Pancreas (tissue), 10 donors: ENCODE data around the gene OTUD3. TPM values are rescaled to one million over a fixed set of nuclear protein-coding genes. Genes with fewer than 3 reads are reported as not detected.

Experiments
- ATAC-seq, 4 donors: fragments of 200-7000 bp; cut with Tn5 transposase; one replicate each; pipeline versions ENCODE4 v1.8.0 to v1.9.1; 2020; ENCODE audit warnings: mild to moderate bottlenecking in 4 of 4, moderate library complexity in 4 of 4
- DNase-seq, 6 donors: peaks; one replicate each; pipeline ENCODE4 v3.0.0-alpha.2; 2020
- FAIRE-seq: peaks from 2 replicates; lab custom pipeline; 2012; peaks lifted over from hg19 to GRCh38; lab: Jason Lieb, UNC
- H3K27ac ChIP-seq, 4 donors: fragments of 200-600 bp; sonication (generic); 1 replicate in 3 of 4; 2 replicates in 1 of 4; pipeline versions ENCODE4 v1.5.0 to v1.8.0; 2020
- H3K27me3 ChIP-seq, 4 donors: fragments of 200-600 bp; one replicate each; pipeline ENCODE4 v1.8.0; 2021
- H3K36me3 ChIP-seq, 3 donors: fragments of 200-600 bp; sonication (generic) in 1 of 3; one replicate each; pipeline versions ENCODE4 v1.5.0 to v1.8.0; 2020 to 2021
- H3K4me1 ChIP-seq, 3 donors: fragments of 200-600 bp; one replicate each; pipeline ENCODE4 v1.8.0; 2021
- H3K4me3 ChIP-seq, 4 donors: fragments of 200-600 bp; sonication (generic) in 2 of 4; one replicate each; pipeline versions ENCODE4 v1.5.0 to v1.8.0; 2020 to 2021
- H3K9me3 ChIP-seq, 4 donors: fragments of 200-600 bp; one replicate each; pipeline ENCODE4 v1.8.0; 2021
- CTCF ChIP-seq, 4 donors: fragments of 200-600 bp; sonication (generic) in 3 of 4; IDR thresholded peaks; one replicate each; pipeline versions ENCODE4 v1.5.0 to v1.8.0; 2021; ENCODE audit warnings: antibody characterized with exemption in 4 of 4
- WGBS, 2 donors: extraction: QIAGEN DNeasy Blood & Tissue Kit; methylation state at CpG; one replicate each; pipeline ENCODE4 v1.1.7; 2013; 5-methylcytosine and 5-hydroxymethylcytosine counted together
- intact Hi-C, 3 donors: fragments of 100-400 bp; cut with DNase I; formaldehyde crosslinking; loops; one replicate each; pipeline versions ENCODE4 v1.11.1 to v1.14.2; 2022
- polyA plus RNA-seq, 2 donors: library from polyadenylated mRNA; stranded (reverse); fragments of 200-250 nt; gene quantifications; one replicate each; pipeline ENCODE4 v1.2.3, GENCODE V29; 2013
- total RNA-seq, 6 donors: library from RNA; stranded (reverse); fragmentation: NEBNext Ultra II Directional in 4 of 6; extraction: Animal tissue kit (Norgen Biotek cat#: 25700) in 4 of 6; gene quantifications; one replicate each; pipeline versions ENCODE4 v1.2.1 to v1.2.4, GENCODE V29; 2021 to 2023
- donor health status: healthy with polysubstance abuse.
- donor health status: DM: no; HTN: no; CAD: no; lungs with moderate emphysema.
- donor health status: DM: no; HTN: no; CAD: no.
- donor health status: control.
- donor health status: control.
- donor health status: Bipolar disorder and iron deficiency.
- donor health status: DM: yes; HTN: yes; CAD: no.
- donor health status: DM: no; HTN: no; CAD: no.
- donor health status: DM: no; HTN: no; CAD: no.
- donor health status: DM: yes; HTN: yes; CAD: no.

The OTUD3 gene
- total and polyA plus RNA-seq, 8 donors: 2.0 to 4.1 (median 3.2) TPM

GRCh38 chr1:19942088-19942487 lies 59.9 kb downstream of the OTUD3 start:
- TF ChIP-seq CTCF (IDR thresholded peaks at IDR 0.05): no peak
- FAIRE-seq (no peak), DNase-seq (no peak), ATAC-seq (no peak)
- Histone ChIP-seq H3K36me3 (no peaks in the 10 kb centered on the region), H3K4me3 (no peak overlapping the region), H3K4me1 (no peaks in the 10 kb centered on the region), H3K9me3 (no peaks in the 10 kb centered on the region), H3K27me3 (no peaks in the 10 kb centered on the region), H3K27ac (no peak overlapping the region)
- 67 to 77% methylated on average over 3 of the region's 3 CpGs for WGBS, 2 donors
- intact Hi-C loops: no loop called here

GRCh38 chr1:19942657-19943056 lies 60.5 kb downstream of the OTUD3 start:
- H3K9me3 ChIP-seq: no peaks in the 10 kb centered on the region
- WGBS, 2 donors: 95 to 100% methylated on average over 2 of the region's 2 CpGs
- ATAC-seq: no peak
- H3K4me1 ChIP-seq: no peaks in the 10 kb centered on the region
- intact Hi-C loops: no loop called here
- no peaks in the 10 kb centered on the region for H3K36me3 ChIP-seq
- no peak overlapping the region for H3K4me3 ChIP-seq
- H3K27ac ChIP-seq: no peak overlapping the region
- H3K27me3 ChIP-seq: no peaks in the 10 kb centered on the region
- TF ChIP-seq CTCF (IDR thresholded peaks at IDR 0.05): no peak
- no peak for FAIRE-seq
- DNase-seq: no peak

- no peak overlapping the region for H3K4me3 ChIP-seq
- no peak overlapping the region for H3K27ac ChIP-seq
- H3K36me3 ChIP-seq: no peaks in the 10 kb centered on the region
- FAIRE-seq (no peak), DNase-seq (no peak), ATAC-seq (no peak)
- no peaks in the 10 kb centered on the region for H3K9me3 ChIP-seq
- TF ChIP-seq CTCF (IDR thresholded peaks at IDR 0.05): no peak
- intact Hi-C loops: no loop called here
- H3K4me1 ChIP-seq: no peaks in the 10 kb centered on the region
- no peaks in the 10 kb centered on the region for H3K27me3 ChIP-seq
- 2 to 13% methylated on average over 2 of the region's 2 CpGs for WGBS, 2 donors
Observed at GRCh38 chr1:19945914-19946313, 63.7 kb downstream of the OTUD3 start.

GRCh38 chr1:19946331-19946751 lies 64.1 kb downstream of the OTUD3 start:
- no peaks in the 10 kb centered on the region for H3K4me1 ChIP-seq
- H3K27ac ChIP-seq: no peak overlapping the region
- no peak for TF ChIP-seq CTCF (IDR thresholded peaks at IDR 0.05)
- 17 to 25% methylated on average over 6 of the region's 6 CpGs for WGBS, 2 donors
- intact Hi-C loops: no loop called here
- H3K4me3 ChIP-seq: no peak overlapping the region
- no peak for ATAC-seq
- DNase-seq: no peak
- no peak for FAIRE-seq
- no peaks in the 10 kb centered on the region for H3K27me3 ChIP-seq
- H3K9me3 ChIP-seq: no peaks in the 10 kb centered on the region
- H3K36me3 ChIP-seq: no peaks in the 10 kb centered on the region

- Histone ChIP-seq H3K9me3 (no peaks in the 10 kb centered on the region), H3K27ac (no peak overlapping the region), H3K27me3 (no peaks in the 10 kb centered on the region), H3K4me3 (no peak overlapping the region), H3K4me1 (no peaks in the 10 kb centered on the region), H3K36me3 (no peaks in the 10 kb centered on the region)
- 57 to 59% methylated on average over 3 of the region's 3 CpGs for WGBS, 2 donors
- TF ChIP-seq CTCF (IDR thresholded peaks at IDR 0.05): no peak
- no peak for FAIRE-seq
- intact Hi-C loops: no loop called here
- DNase-seq: no peak
- no peak for ATAC-seq
Observed at GRCh38 chr1:19946971-19947370, 64.8 kb downstream of the OTUD3 start.
